ENCODE results near the gene MAN1B1.
"Not testable (repeated sequence)": the region's sequence is repeated elsewhere in the genome, so short reads cannot be mapped to it uniquely, and the experiment has no call there.

The MAN1B1 gene

DNA sequence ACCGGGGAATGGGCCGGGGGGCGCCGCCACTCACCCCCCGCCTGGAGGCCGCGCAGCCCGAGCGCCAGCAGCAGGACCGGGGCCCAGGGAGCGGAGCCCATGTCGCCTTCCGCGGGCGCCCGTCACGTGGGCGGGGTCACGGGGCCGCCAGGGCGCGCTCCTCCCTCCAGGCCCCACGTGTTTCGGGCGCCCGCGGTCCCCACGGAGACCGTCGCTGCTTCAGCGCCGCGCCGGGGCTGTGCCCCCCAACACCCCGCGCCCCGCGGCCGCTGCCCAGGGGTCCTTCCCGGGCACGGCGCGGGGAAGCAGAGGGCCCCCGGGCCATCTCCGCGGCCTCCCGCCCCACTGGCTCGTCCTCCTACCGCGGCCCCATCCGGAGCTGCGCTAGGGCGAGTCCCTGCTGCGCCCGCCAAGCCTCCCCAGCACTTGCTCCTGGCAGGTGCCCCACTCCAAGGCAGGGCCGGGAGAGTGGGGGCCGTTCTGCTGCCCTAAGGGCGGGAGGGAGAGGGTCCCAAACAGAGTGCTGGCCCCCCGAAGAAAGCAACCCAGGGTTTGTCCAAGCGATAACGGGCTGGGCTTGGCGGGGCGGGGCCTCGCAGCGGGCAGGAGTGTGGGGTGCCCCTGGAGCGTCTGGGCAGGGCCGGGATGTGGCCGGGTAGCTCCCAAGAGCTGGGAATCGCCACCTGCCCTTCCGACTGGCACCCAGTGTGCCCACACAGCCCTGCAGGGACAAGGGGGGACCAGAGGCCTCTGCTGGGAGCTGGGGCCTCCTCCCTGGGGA lies 28.0 kb downstream of the MAN1B1 start, which contains the start of gene DPP7:
TSS of gene DPP7 (minus strand) at position 121 of the 781 bp plus-strand sequence. CDS start at position 101, 20 bp downstream.
- H3K9ac ChIP-seq (ENCODE audit: low read depth, low read length), result no peak within 1 kb of the TSS

DNA sequence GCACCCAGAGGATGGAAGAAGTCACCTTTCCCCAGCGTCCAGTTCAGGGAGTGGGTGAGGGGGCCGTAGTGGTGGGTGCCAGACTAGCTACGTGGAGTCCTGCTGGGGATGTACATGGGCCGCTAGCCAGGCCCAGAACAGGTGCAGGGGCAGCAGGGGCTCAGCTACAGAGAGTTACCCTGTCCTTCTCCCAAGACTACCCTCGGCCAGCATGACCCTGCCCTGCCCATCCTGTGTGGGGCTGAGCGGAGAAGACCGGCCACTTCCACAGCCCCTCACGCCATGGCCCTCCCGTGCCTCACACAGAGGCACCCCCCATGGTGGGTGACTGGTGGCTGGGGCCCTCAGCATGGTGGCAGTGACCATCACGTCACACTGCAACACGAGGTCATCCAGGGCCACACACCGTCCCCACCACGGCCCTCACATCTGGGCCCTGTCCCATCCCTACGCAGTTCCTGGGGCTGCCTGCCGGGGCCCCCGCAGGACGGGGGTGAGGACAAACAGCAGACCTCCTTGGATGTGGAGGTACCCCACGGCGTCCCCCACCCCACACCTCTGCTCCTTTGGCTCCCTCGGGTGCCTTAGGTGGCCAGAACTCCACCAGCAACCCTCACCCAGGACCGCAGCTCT lies 28.7 kb downstream of the MAN1B1 start:
- Histone ChIP-seq H3K27ac (ENCODE audit: low read depth, low read length) (no peak overlapping the region), H3K9ac (ENCODE audit: low read depth, low read length) (no peak overlapping the region), H3K4me3 (ENCODE audit: low read depth, low read length) (no peak overlapping the region), H3K4me1 (ENCODE audit: control insufficient read depth, insufficient read depth, low read length) (no peaks in the 10 kb centered on the region), H3K9me3 (ENCODE audit: control insufficient read depth, insufficient read depth, low read length) (no peaks in the 10 kb centered on the region), H3K27me3 (ENCODE audit: control insufficient read depth, insufficient read depth, low read length) (peaks cover 29% of the 10 kb centered on the region), H3K36me3 (ENCODE audit: control insufficient read depth, insufficient read depth, low read length) (no peaks in the 10 kb centered on the region)

More for the DNA sequence above, 28.0 kb downstream of the MAN1B1 start, which contains the start of gene DPP7:
- peak within 1 kb of the TSS; percentile 47; the same call in 1 of the 2 replicates for H3K4me3 ChIP-seq (ENCODE audit: low read depth, low read length)
- 0 out of 2 replicates have a peak, but pooled peaks cover 4% of the 10 kb centered on the region for H3K36me3 ChIP-seq (ENCODE audit: control insufficient read depth, insufficient read depth, low read length)
- no peaks in the 10 kb centered on the region for H3K4me1 ChIP-seq (ENCODE audit: control insufficient read depth, insufficient read depth, low read length)
- no peak within 1 kb of the TSS for H3K27ac ChIP-seq (ENCODE audit: low read depth, low read length)
- H3K9me3 ChIP-seq (ENCODE audit: control insufficient read depth, insufficient read depth, low read length), result no peaks in the 10 kb centered on the region
- H3K27me3 ChIP-seq (ENCODE audit: control insufficient read depth, insufficient read depth, low read length), result peaks cover 29% of the 10 kb centered on the region

DNA sequence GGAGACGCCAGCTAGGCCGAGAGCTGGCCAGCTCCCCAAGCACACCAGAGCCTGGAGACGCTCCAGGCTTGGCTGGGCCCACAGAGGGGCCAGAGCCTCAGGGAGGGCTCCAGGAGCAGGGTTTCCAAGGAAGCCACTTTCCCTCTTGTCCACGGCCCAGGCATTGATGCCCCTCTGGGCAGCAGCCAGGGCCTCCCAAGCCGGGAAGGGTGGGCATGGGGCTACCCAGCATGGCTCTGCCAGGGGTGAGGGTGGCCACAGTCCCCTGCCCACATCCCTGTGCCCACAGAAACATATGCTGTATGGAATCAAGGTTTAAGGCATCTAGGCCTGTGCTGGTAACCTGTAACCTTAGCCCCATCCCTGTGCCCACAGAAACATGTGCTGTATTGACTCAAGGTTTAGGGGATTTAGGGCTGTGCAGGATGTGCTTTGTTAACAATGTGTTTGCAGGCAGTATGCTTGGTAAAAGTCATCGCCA lies 29.3 kb downstream of the MAN1B1 start:
- Histone ChIP-seq H3K4me3 (ENCODE audit: low read depth, low read length) (no peak overlapping the region), H3K9ac (ENCODE audit: low read depth, low read length) (no peak overlapping the region), H3K36me3 (ENCODE audit: control insufficient read depth, insufficient read depth, low read length) (no peaks in the 10 kb centered on the region), H3K27ac (ENCODE audit: low read depth, low read length) (no peak overlapping the region), H3K27me3 (ENCODE audit: control insufficient read depth, insufficient read depth, low read length) (peaks cover 29% of the 10 kb centered on the region), H3K4me1 (ENCODE audit: control insufficient read depth, insufficient read depth, low read length) (no peaks in the 10 kb centered on the region), H3K9me3 (ENCODE audit: control insufficient read depth, insufficient read depth, low read length) (no peaks in the 10 kb centered on the region)

DNA sequence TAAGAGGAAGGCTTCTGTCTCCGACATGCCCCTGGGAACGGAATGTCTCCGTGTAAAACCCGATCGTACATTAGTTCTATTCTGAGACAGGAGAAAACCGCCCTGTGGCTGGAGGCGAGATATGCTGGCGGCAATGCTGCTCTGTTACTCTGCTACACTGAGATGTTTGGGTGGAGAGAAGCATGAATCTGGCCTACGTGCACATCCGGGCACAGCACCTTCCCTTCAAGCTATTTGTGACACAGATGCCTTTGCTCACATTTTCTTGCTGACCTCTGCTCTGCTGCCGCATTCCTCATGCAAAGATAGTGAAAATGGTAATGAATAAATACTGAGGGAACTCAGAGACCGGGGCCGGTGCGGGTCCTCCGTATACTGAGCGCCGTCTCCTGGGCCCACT lies 29.9 kb downstream of the MAN1B1 start:
- H3K4me1 ChIP-seq (ENCODE audit: control insufficient read depth, insufficient read depth, low read length), result no peaks in the 10 kb centered on the region

DNA sequence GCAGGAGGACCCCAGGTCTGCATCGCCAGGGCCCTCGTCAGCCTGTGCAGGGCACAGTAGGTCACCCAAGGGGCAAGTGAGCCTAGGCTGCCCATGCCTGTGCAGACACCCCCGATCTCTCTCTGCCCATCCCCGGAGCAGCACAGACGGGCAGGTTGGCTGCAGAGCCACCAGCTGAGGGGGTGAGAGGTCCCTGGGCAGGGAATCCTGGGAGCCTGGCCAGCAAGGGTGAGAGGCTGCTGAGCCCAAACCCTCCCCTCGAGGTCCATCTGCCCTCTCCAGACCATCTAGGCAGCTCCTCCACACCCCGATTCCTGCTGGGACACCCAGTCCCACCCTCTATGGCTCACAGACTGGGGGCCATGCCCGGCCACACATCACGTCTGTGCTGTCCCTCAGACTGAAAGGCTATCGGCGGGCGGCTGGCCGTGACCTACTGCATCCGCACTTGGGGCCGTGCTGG lies 30.5 kb downstream of the MAN1B1 start:
- peaks cover 29% of the 10 kb centered on the region for H3K27me3 ChIP-seq (ENCODE audit: control insufficient read depth, insufficient read depth, low read length)
- no peaks in the 10 kb centered on the region for H3K4me1 ChIP-seq (ENCODE audit: control insufficient read depth, insufficient read depth, low read length)
- no peak overlapping the region for H3K9ac ChIP-seq (ENCODE audit: low read depth, low read length)
- no peak overlapping the region for H3K27ac ChIP-seq (ENCODE audit: low read depth, low read length)
- no peaks in the 10 kb centered on the region for H3K36me3 ChIP-seq (ENCODE audit: control insufficient read depth, insufficient read depth, low read length)
- H3K4me3 ChIP-seq (ENCODE audit: low read depth, low read length), result no peak overlapping the region
- H3K9me3 ChIP-seq (ENCODE audit: control insufficient read depth, insufficient read depth, low read length), result no peaks in the 10 kb centered on the region

More for the DNA sequence above, 29.9 kb downstream of the MAN1B1 start:
- no peak overlapping the region for H3K9ac ChIP-seq (ENCODE audit: low read depth, low read length)
- H3K4me3 ChIP-seq (ENCODE audit: low read depth, low read length), result no peak overlapping the region
- H3K27ac ChIP-seq (ENCODE audit: low read depth, low read length), result no peak overlapping the region
- no peaks in the 10 kb centered on the region for H3K9me3 ChIP-seq (ENCODE audit: control insufficient read depth, insufficient read depth, low read length)
- H3K27me3 ChIP-seq (ENCODE audit: control insufficient read depth, insufficient read depth, low read length), result peaks cover 29% of the 10 kb centered on the region
- no peaks in the 10 kb centered on the region for H3K36me3 ChIP-seq (ENCODE audit: control insufficient read depth, insufficient read depth, low read length)

DNA sequence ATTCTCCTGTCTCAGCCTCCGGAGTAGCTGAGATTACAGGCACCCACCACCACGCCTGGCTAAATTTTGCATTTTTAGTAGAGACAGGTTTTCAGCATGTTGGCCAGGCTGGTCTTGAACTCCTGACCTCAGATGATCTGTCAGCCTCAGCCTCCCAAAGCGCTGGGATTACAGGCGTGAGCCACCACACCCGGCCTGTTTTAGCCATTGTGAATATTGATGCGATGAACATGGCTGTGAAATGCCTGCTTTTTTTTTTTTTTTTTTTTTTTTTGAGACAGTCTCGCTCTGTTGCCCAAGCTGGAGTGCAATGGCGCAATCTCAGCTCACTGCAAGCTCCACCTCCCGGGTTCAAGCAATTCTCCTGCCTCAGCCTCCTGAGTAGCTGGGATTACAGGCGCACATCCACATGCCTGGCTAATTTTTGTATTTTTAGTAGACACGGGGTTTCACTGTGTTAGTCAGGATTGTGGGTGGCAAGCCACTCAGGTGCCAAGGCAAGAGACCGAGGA lies 31.4 kb downstream of the MAN1B1 start:
- H3K9ac ChIP-seq (ENCODE audit: low read depth, low read length); H3K4me3 ChIP-seq (ENCODE audit: low read depth, low read length); H3K36me3 ChIP-seq (ENCODE audit: control insufficient read depth, insufficient read depth, low read length); H3K9me3 ChIP-seq (ENCODE audit: control insufficient read depth, insufficient read depth, low read length); H3K4me1 ChIP-seq (ENCODE audit: control insufficient read depth, insufficient read depth, low read length); H3K27ac ChIP-seq (ENCODE audit: low read depth, low read length): not testable (repeated sequence)
- peaks cover 25% of the 10 kb centered on the region for H3K27me3 ChIP-seq (ENCODE audit: control insufficient read depth, insufficient read depth, low read length)

DNA sequence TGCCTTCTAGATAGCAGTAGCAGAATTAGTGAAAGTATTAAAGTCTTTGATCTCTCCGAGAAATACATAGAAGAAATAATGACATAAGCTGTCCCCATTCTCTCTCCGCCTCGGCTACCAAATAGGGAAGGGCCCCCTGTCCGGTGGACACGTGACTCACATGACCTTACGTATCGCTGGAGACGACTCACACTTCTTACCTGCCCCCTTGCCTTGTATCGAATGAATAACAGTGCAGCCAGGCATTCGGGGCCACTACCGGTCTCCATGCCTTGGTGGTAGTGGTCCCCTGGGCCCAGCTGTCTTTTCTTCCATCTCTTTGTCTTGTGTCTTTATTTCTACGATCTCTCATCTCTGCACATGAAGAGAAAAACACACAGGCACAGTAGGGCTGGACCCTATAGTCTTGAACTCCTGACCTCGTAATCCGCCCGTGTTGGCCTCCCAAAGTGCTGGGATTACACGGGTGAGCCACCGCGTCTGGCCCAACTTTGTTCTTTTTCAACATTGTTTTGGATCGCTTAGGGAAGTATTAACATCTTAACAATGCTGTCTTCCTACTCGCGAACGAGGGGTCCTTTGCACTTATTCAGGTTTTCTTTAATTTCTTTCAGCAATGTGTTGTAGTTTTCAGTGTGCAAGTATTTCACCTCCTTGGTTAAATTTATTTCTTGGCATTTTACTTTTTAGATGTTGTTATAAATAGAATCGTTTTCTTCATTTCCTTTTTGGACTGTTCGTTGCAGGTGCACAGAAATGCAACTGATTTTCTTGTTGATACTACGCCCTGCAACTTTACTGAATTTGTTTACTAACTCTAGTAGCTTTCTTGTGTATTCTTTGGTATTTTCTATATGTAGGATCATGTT lies 35.4 kb downstream of the MAN1B1 start:
- not testable (repeated sequence) for H3K4me1 ChIP-seq (ENCODE audit: control insufficient read depth, insufficient read depth, low read length); H3K27me3 ChIP-seq (ENCODE audit: control insufficient read depth, insufficient read depth, low read length); H3K4me3 ChIP-seq (ENCODE audit: low read depth, low read length); H3K9ac ChIP-seq (ENCODE audit: low read depth, low read length); H3K36me3 ChIP-seq (ENCODE audit: control insufficient read depth, insufficient read depth, low read length); H3K9me3 ChIP-seq (ENCODE audit: control insufficient read depth, insufficient read depth, low read length); H3K27ac ChIP-seq (ENCODE audit: low read depth, low read length)

DNA sequence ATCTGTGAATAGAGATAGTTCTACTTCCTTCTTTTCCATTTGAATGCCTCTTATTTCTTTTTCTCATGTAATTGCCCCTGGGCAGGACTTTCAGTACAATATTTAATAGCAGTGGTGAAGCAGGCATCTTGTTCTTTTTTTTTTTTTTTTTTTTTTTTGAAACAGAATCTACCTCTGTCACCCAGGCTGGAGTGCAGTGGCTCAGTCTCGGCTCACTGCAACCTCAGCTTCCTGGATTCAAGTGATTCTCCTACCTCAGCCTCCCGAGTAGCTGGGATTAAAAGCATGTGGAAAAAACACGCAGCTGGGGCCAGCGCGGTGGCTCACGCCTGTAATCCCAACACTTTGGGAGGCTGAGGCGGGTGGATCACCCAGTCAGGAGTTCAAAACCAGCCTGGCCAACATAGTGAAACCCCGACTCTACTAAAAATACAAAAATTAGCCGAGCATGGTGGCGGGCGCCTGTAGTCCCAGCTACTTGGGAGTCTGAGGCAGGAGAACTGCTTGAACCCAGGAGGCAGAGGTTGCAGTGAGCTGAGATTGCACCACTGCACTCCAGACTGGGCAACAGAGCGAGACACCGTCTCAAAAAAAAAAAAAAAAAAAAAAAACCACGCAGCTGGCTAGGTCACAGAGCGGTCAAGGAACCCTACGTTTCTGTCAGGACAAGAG lies 36.1 kb downstream of the MAN1B1 start:
- not testable (repeated sequence) for H3K4me1 ChIP-seq (ENCODE audit: control insufficient read depth, insufficient read depth, low read length); H3K36me3 ChIP-seq (ENCODE audit: control insufficient read depth, insufficient read depth, low read length); H3K27ac ChIP-seq (ENCODE audit: low read depth, low read length); H3K9me3 ChIP-seq (ENCODE audit: control insufficient read depth, insufficient read depth, low read length); H3K9ac ChIP-seq (ENCODE audit: low read depth, low read length); H3K4me3 ChIP-seq (ENCODE audit: low read depth, low read length); H3K27me3 ChIP-seq (ENCODE audit: control insufficient read depth, insufficient read depth, low read length)

DNA sequence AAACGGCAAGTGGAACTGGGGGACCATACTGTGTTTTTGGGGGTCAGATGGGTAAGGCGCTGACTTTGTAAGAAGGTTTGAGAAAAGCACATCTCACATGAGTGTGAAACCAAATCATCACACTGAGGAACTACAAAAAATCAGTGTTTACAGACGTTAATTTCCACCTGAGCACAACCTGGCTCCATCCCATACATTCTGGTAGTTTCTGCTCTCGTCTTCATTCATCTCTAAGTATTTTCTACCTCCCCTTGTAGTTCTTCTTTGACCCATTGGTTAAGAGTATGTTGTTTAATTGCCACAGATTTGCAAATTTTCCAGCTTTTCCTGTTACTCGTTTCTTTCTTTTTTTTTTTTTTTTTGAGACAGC lies 36.7 kb downstream of the MAN1B1 start:
- Histone ChIP-seq H3K36me3 (ENCODE audit: control insufficient read depth, insufficient read depth, low read length) (no peaks in the 10 kb centered on the region), H3K27me3 (ENCODE audit: control insufficient read depth, insufficient read depth, low read length) (no peaks in the 10 kb centered on the region), H3K4me1 (ENCODE audit: control insufficient read depth, insufficient read depth, low read length) (peaks cover 1% of the 10 kb centered on the region)

DNA sequence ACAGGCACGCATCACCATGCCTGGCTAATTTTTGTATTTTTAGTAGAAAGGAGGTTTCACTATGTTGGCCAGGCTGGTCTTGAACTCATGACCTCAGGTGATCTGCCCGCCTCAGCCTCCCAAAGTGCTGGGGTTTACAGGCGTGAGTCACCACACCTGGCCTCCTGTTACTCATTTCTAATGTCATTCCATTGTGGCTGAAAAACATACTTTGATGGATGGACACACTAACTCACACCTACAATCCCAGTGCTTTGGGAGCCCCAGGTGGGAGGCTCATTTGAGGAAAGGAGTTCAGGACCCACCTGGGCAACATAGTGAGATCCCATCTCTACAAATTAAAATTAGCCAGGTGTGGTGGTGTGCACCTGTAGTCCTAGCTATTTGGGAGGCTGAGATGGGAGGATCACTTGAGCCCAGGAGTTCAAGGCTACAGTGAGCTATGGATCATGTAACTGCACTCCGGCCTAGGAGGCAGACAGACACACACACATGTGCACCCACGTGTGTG lies 37.2 kb downstream of the MAN1B1 start:
- not testable (repeated sequence) for H3K9me3 ChIP-seq (ENCODE audit: control insufficient read depth, insufficient read depth, low read length); H3K9ac ChIP-seq (ENCODE audit: low read depth, low read length); H3K4me3 ChIP-seq (ENCODE audit: low read depth, low read length); H3K4me1 ChIP-seq (ENCODE audit: control insufficient read depth, insufficient read depth, low read length); H3K36me3 ChIP-seq (ENCODE audit: control insufficient read depth, insufficient read depth, low read length); H3K27me3 ChIP-seq (ENCODE audit: control insufficient read depth, insufficient read depth, low read length); H3K27ac ChIP-seq (ENCODE audit: low read depth, low read length)

More for the DNA sequence above, 36.7 kb downstream of the MAN1B1 start:
- no peak overlapping the region for H3K27ac ChIP-seq (ENCODE audit: low read depth, low read length)
- no peak overlapping the region for H3K4me3 ChIP-seq (ENCODE audit: low read depth, low read length)
- no peak overlapping the region for H3K9ac ChIP-seq (ENCODE audit: low read depth, low read length)
- no peaks in the 10 kb centered on the region for H3K9me3 ChIP-seq (ENCODE audit: control insufficient read depth, insufficient read depth, low read length)

Data from HUES48 (cell line).